ENCODE data around the gene NIPAL3. TPM values are rescaled to one million over a fixed set of nuclear protein-coding genes. Genes with fewer than 3 reads are reported as not detected.
A peak's percentile ranks its signal among the peaks of the same experiment; 100 is the strongest.

The NIPAL3 gene
- total RNA-seq, 6 donors from 2014 or later, result 28.2 to 71.0 (median 46.6) TPM

- peaks cover 22 to 27% (median 24%) of the 10 kb centered on the region in 4 donors for H3K4me1 ChIP-seq
- H3K9me3 ChIP-seq, result no peaks in the 10 kb centered on the region
- no peak for ATAC-seq (ENCODE audit: low FRiP score in 2 of 2)
- no peak overlapping the region for H3K4me3 ChIP-seq
- TF ChIP-seq CTCF (IDR thresholded peaks at IDR 0.05), result no peak
- TF ChIP-seq EP300 (IDR thresholded peaks at IDR 0.05), result no peak
- no peak for TF ChIP-seq POLR2AphosphoS5 (IDR thresholded peaks at IDR 0.05)
- no peak for TF ChIP-seq POLR2A (IDR thresholded peaks at IDR 0.05)
- 90 to 91% methylated on average over 2 of the region's 2 CpGs for WGBS, 2 donors
- no peak for DNase-seq
- no peaks in the 10 kb centered on the region for H3K27me3 ChIP-seq
- H3K27ac ChIP-seq, result no peak overlapping the region
- H3K36me3 ChIP-seq, result peaks cover 0 to 24% (median 0%) of the 10 kb centered on the region in 4 donors
Measured at GRCh38 chr1:24381256-24381655, 34.3 kb upstream of the NIPAL3 start.

DNA sequence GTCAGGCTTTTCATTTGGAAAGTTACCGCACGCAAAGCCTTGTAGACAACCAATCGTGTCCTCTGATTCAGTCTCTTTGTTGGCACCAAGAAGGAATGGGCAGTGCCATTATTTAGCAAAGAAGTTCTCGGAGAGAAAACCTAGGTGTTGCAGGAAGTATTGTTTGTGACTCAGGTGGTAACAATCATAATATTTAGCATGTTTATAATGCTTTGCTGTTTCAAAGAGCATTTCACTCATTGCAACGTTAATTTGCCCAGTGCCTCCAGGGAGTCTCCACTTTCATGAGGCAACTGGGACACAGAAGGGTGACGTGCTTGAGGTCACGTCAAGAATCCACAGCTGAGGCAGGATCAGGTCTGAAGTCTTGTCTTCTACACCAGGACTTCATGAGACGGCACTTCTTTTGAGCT is 33.4 kb upstream of the NIPAL3 start:
- Histone ChIP-seq H3K4me3 (no peak overlapping the region), H3K36me3 (peaks cover 0 to 24% (median 0%) of the 10 kb centered on the region in 4 donors), H3K9me3 (no peaks in the 10 kb centered on the region), H3K27me3 (no peaks in the 10 kb centered on the region), H3K27ac (no peak overlapping the region), H3K4me1 (peaks cover 27 to 36% (median 32%) of the 10 kb centered on the region in 4 donors)
- ATAC-seq (ENCODE audit: low FRiP score in 2 of 2) (no peak), DNase-seq (no peak)
- WGBS, 2 donors, result 91 to 99% methylated on average over 8 of the region's 8 CpGs
- TF ChIP-seq EP300 (IDR thresholded peaks at IDR 0.05) (no peak), POLR2AphosphoS5 (IDR thresholded peaks at IDR 0.05) (no peak), POLR2A (IDR thresholded peaks at IDR 0.05) (no peak), CTCF (IDR thresholded peaks at IDR 0.05) (no peak)

DNA sequence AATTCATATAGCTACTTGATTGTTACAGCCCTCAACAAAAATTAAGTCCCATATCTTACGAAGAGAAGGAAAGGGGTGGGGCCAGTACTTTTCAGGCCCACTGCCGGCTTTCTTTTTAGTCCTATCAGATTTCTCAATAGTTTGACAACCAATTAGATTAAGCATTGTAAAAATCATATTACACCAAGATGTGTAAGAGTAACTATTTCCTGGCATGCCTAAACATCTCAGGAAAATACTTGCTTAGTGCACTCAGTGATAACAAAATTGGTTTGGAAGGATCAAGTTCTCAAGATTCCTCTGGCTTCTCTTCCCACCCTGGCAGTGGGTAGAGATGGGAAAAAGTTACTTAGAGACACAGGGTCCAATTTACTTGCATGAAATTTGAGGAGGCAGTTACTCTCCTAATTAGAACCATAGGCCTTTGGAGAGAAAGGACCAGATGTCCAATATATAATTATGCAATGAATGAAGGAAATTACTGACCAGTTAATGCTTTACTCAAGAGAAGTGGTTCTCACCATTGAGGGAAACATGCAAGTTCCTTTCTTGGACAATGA is 32.1 kb upstream of the NIPAL3 start:
- Histone ChIP-seq H3K36me3 (peaks cover 0 to 24% (median 0%) of the 10 kb centered on the region in 4 donors), H3K4me3 (no peak overlapping the region), H3K4me1 (peaks cover 27 to 40% (median 34%) of the 10 kb centered on the region in 4 donors), H3K27ac (peak overlapping the region in 3 of 4 donors; percentile 37 to 81 (median 79)), H3K9me3 (no peaks in the 10 kb centered on the region), H3K27me3 (no peaks in the 10 kb centered on the region)
- DNase-seq (no peak), ATAC-seq (ENCODE audit: low FRiP score in 2 of 2) (no peak)
- TF ChIP-seq EP300 (IDR thresholded peaks at IDR 0.05), result no peak
- TF ChIP-seq CTCF (IDR thresholded peaks at IDR 0.05), result no peak
- TF ChIP-seq POLR2AphosphoS5 (IDR thresholded peaks at IDR 0.05), result no peak
- no peak for TF ChIP-seq POLR2A (IDR thresholded peaks at IDR 0.05)
- 79 to 80% methylated on average over 2 of the region's 2 CpGs for WGBS, 2 donors

- TF ChIP-seq EP300 (IDR thresholded peaks at IDR 0.05) (peak in 1 of 4 donors; percentile 12), POLR2A (IDR thresholded peaks at IDR 0.05) (no peak), POLR2AphosphoS5 (IDR thresholded peaks at IDR 0.05) (peak in 1 of 2 donors; percentile 66), CTCF (IDR thresholded peaks at IDR 0.05) (no peak)
- peak overlapping the region; percentile 37 to 81 (median 76) for H3K27ac ChIP-seq
- WGBS, 2 donors, result 63 to 65% methylated on average over 11 to 13 of the region's 13 CpGs
- no peaks in the 10 kb centered on the region for H3K27me3 ChIP-seq
- peaks cover 27 to 49% (median 34%) of the 10 kb centered on the region in 4 donors for H3K4me1 ChIP-seq
- ATAC-seq (ENCODE audit: low FRiP score in 2 of 2), result peak; percentile 63 to 78
- DNase-seq, result peak in 1 of 2 donors; percentile 69
- no peaks in the 10 kb centered on the region for H3K9me3 ChIP-seq
- H3K36me3 ChIP-seq, result peaks cover 0 to 15% (median 0%) of the 10 kb centered on the region in 4 donors
- H3K4me3 ChIP-seq, result peak overlapping the region in 1 of 4 donors; percentile 7
Measured at GRCh38 chr1:24384251-24385090, 31.1 kb upstream of the NIPAL3 start.
